ENCODE data around the gene RLBP1.

The RLBP1 gene

GRCh38 chr15:89177633-89178306, 43.6 kb downstream of the RLBP1 start:
- peak; percentile 82 for FAIRE-seq

- FAIRE-seq = no peak
These were observed 44.3 kb downstream of the RLBP1 start for GRCh38 chr15:89177116-89177515.

GRCh38 chr15:89175617-89176191, 45.7 kb downstream of the RLBP1 start:
- no peak for FAIRE-seq

GRCh38 chr15:89174476-89174875, 46.9 kb downstream of the RLBP1 start:
- FAIRE-seq = no peak

- no peak for FAIRE-seq
These were observed 48.5 kb downstream of the RLBP1 start for GRCh38 chr15:89172921-89173320.

GRCh38 chr15:89171136-89172072, 50.0 kb downstream of the RLBP1 start:
- FAIRE-seq = peak; percentile 34

- no peak for FAIRE-seq
These were observed 51.0 kb downstream of the RLBP1 start for GRCh38 chr15:89170364-89170763.

- FAIRE-seq = no peak
These were observed 53.0 kb downstream of the RLBP1 start for GRCh38 chr15:89168316-89168833.

- no peak for FAIRE-seq
These were observed 53.9 kb downstream of the RLBP1 start for GRCh38 chr15:89167267-89168176.

GRCh38 chr15:89165677-89166076, 55.7 kb downstream of the RLBP1 start:
- no peak for FAIRE-seq

GRCh38 chr15:89164712-89165211, 56.6 kb downstream of the RLBP1 start:
- FAIRE-seq = no peak

GRCh38 chr15:89163271-89164055, 57.9 kb downstream of the RLBP1 start:
- FAIRE-seq = no peak

- no peak for FAIRE-seq
These were observed 59.7 kb downstream of the RLBP1 start for GRCh38 chr15:89161666-89162065.

All from G401.6 (cell line).